GM19372 (cell line): Measurements from ENCODE around the gene PRRT2.
"Not testable (repeated sequence)": the region's sequence is repeated elsewhere in the genome, so short reads cannot be mapped to it uniquely, and the experiment has no call there.

Experiments used
- ATAC-seq: cut with Tn5 transposase; IDR thresholded peaks from one replicate; pipeline ENCODE4 v1.9.1; 2021; ENCODE audit warnings: mild to moderate bottlenecking, low read depth, moderate library complexity; ENCODE audit not compliant: unreplicated experiment

PRRT2 gene

GRCh38 chr16:29825145-29826044 lies 13.4 kb downstream of the PRRT2 start:
- no peak for ATAC-seq

GRCh38 chr16:29826342-29826695 lies 14.3 kb downstream of the PRRT2 start:
- no peak for ATAC-seq

GRCh38 chr16:29830774-29831173 lies 18.8 kb downstream of the PRRT2 start:
- ATAC-seq, result no peak

GRCh38 chr16:29831490-29831889 lies 19.5 kb downstream of the PRRT2 start:
- ATAC-seq, result no peak

GRCh38 chr16:29833219-29833618 lies 21.2 kb downstream of the PRRT2 start:
- ATAC-seq, result not testable (repeated sequence)

- no peak for ATAC-seq
Measured at GRCh38 chr16:29834079-29834478, 22.1 kb downstream of the PRRT2 start.

GRCh38 chr16:29835926-29836325 lies 23.9 kb downstream of the PRRT2 start:
- ATAC-seq, result no peak

GRCh38 chr16:29836623-29837022 lies 24.6 kb downstream of the PRRT2 start:
- no peak for ATAC-seq

GRCh38 chr16:29837841-29838240 lies 25.8 kb downstream of the PRRT2 start:
- ATAC-seq, result no peak

GRCh38 chr16:29839822-29840221 lies 27.8 kb downstream of the PRRT2 start:
- ATAC-seq, result no peak

GRCh38 chr16:29840240-29840639 lies 28.2 kb downstream of the PRRT2 start:
- ATAC-seq, result no peak

- ATAC-seq, result no peak
Measured at GRCh38 chr16:29841631-29842030, 29.6 kb downstream of the PRRT2 start.

- ATAC-seq, result no peak
Measured at GRCh38 chr16:29842732-29843346, 30.8 kb downstream of the PRRT2 start.

- no peak for ATAC-seq
Measured at GRCh38 chr16:29843931-29844330, 31.9 kb downstream of the PRRT2 start.

- no peak for ATAC-seq
Measured at GRCh38 chr16:29844575-29845331, 32.8 kb downstream of the PRRT2 start.

- no peak for ATAC-seq
Measured at GRCh38 chr16:29845656-29846055, 33.7 kb downstream of the PRRT2 start.

- ATAC-seq, result no peak
Measured at GRCh38 chr16:29848420-29849297, 36.7 kb downstream of the PRRT2 start.

- no peak for ATAC-seq
Measured at GRCh38 chr16:29849505-29849904, 37.5 kb downstream of the PRRT2 start.

GRCh38 chr16:29850998-29851397 lies 39.0 kb downstream of the PRRT2 start:
- ATAC-seq, result no peak

GRCh38 chr16:29852654-29853053 lies 40.7 kb downstream of the PRRT2 start:
- ATAC-seq, result no peak
